GM18502 (cell line): ENCODE measurements around the gene RPRD1B.

ENCODE experiments used
- ATAC-seq: cut with Tn5 transposase; IDR thresholded peaks from one replicate; pipeline ENCODE4 v1.9.1; 2021; ENCODE audit warnings: mild to moderate bottlenecking; ENCODE audit not compliant: unreplicated experiment, poor library complexity

The RPRD1B gene

DNA sequence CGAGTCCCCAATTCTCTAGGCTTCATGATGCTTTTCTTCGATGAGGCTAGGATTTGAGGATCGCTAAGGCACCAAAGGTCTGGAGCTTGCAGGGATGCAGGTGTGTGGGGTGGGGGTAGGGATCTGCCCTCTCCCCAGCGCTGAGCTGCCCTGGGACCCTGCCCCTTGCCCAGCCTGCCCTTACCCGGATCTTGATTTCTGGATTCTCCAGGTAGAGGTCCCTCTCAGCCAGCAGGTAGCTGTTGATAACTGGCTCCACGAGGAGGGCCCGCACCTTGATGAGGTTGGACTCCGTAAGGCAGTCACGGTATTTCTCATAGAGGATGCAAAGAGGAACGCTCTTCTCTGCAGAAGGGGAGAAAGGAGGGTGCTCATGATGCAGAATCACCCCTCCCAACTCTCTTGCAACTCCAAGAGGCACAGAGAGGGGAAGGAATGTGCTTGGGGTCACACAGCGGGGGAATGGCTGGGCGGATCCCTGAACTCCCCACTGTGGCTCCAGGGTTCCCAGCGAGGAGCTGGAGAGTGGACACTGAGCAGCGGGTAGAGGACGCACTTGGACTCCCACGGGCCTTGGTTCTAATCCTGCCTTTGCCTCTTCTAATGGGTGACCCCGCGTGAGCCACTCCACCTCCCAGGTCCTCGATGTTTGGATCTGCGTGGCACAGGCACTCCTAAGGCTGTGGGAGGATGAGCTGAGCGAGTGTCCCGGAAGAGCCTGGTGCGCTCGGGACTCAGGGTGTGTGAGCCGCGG, 98.8 kb downstream of the RPRD1B start:
- ATAC-seq = no peak

GRCh38 chr20:38132910-38133501, 99.5 kb downstream of the RPRD1B start:
- no peak for ATAC-seq

DNA sequence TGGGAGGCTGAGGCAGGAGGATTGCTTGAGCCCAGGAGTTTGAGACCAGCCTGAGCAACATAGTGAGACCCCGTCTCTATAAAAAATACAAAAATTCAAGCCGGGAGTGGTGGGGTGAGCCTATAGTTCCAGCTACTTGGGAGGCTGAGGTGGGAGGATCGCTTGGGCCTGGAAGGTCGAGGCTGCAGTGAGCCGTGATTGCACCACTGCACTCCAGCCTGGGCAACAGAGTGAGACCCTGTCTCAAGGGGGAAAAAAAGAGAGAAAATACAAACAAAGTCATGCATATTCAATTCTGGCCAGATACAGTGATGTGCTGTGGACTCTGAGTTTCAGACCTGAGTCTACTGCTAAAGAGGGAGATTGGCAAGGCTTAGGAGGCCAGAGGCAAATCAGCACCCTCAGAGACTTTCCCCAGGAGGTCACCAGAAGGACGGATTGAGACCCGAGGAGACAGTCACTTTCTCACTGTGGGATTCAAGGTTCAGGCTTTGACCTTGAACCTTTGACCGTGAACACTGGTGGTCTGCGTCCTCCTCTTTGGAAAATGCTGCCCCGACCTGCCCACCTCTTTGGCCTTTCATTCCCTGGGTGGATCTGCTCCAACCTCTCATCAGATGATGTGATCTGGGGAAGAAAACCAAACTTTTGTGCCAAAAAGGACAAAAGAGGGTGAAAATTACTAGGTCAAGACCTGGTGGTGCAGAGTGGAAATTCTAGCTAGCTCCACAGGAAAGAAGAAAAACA, 100.3 kb downstream of the RPRD1B start:
- ATAC-seq = no peak

DNA sequence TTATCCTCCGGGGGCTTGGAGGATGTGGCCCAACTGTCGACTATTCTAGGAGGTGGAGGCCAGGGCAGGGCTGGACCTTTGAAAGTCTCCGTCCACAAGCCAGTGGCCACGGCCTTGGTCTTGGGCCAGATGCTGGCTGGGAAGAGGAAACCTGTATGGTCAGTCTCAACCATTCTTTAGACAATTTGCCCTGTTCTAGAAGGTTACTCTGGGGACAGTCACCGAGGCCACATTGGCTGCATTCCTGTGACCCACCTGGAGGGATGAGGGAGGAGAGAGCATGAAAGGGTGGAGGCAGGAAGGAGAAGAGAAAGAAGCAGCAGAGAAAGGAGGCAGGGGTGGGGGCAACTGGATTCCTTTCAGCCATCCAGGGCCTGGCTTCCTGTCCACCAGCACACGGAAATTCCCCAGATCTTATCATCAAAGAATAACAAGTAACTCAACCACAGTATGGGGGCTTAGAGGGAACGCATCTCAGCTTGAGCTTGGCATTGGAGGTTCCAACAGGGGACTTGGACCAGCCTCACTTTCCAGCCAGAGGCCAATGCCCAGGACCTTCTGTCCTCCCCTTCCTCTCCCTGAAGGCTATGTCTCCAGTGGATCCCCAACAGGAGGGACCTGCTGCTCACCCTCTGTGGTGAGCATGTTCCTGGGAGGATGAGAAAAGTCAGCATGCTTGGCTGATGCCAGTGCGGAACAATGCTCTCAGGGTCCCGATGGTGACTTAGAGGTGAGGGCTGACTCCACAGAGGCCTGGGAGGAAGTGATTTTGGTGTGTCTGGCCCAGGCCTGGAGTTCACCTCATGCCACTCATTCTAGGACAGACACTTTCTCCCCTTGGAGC, 101.1 kb downstream of the RPRD1B start:
- ATAC-seq = no peak

- no peak for ATAC-seq
These were observed 101.7 kb downstream of the RPRD1B start for GRCh38 chr20:38135271-38135650.

DNA sequence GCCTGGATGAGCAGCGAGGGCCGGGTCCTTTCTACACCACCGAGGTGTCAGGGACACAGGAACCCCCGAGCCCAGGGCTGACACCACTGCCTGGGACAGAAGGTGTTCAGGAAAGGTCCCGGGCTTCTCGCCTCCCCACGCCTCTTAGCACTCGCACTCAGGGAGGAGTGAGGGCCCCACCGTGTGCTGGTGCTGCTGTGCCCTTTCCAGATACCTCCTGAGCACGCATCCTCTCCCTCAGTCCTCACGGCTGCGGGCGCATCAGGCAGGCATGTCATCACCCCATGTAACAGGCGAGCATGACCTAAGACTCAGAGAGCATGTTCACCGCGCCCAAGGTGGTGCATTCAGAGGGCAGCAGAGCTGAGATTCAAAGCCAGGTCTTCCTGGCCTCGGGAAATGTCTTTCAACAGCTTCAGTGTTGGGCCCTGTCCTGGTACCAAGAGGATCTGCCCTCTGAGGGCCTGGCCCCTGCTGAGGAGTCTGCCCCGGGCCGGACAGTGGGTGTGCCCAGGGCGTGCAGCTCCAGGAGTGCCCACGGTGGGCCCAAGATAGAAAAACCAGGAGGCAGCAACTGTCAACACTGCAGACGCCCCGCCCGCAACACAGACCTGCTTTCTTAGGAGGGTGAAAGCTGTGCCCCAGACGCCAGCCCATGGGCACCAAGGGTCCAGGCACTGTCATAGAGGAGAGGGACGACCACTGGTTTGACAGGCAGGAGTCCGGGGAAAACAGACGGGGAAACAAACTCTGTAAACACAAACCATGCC, 102.3 kb downstream of the RPRD1B start:
- no peak for ATAC-seq

GRCh38 chr20:38136421-38137245, 103.1 kb downstream of the RPRD1B start:
- ATAC-seq = no peak

DNA sequence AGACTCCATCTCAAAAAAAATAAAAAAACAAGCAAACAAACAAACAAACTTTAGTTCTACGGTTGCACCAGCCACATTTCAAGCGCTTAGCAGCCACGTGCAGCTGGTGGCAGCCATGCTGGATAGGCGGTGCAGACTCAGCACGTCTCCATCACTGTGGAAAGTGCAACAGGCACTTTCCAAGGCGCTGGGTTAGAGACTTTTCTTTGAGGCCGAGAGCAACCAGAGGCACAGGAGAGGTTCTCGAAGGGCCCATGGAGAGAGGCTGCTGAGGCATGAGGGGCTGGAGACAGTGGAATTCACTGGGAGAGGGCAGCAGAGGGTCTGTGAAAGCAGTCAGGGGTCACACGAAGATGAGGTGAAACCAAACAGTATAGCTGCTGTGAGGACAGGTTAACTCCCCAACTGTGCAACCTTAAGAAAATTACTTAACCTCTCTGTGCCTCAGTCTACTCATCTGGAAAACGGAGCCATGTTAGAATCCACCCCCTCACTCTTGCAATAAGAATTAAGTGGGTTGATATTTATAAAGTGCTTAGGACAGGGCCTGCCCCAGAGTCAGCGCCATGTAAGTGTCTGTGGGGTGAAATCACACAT, 104.0 kb downstream of the RPRD1B start:
- ATAC-seq = no peak

DNA sequence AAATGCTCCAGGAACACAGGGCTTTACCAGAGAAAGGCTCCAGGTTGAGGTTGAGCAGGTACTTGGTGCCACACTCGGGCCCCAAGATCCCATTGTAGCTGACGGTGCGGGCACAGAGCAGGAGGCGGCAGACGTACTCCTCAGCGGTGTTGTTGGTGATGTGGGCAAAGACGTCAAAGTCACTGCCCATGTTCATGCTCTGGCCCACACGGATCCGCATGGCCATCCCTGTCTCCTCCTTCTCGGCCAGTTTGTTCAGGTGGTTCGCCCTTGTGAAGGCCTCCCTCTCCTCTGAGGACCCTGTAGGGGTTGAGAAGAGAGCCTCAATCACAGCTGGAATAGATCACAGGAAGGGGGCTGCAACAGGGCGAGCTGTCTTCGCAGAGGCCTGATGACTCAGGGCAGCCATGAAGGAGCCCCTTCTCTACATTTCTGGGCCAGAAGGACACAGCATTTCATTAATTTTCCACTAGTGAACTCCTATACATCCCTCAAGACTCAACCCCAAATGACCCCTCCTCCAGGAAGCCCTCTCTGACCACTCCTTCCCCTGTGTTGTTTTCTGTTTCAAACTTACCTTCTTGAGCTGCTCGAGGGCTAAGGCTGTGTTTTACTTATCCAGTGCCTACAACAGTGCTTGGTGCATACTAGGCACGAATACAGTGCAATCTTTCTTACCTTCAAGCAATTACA, 104.7 kb downstream of the RPRD1B start:
- ATAC-seq = no peak

- no peak for ATAC-seq
These were observed 105.8 kb downstream of the RPRD1B start for GRCh38 chr20:38139156-38139912.

DNA sequence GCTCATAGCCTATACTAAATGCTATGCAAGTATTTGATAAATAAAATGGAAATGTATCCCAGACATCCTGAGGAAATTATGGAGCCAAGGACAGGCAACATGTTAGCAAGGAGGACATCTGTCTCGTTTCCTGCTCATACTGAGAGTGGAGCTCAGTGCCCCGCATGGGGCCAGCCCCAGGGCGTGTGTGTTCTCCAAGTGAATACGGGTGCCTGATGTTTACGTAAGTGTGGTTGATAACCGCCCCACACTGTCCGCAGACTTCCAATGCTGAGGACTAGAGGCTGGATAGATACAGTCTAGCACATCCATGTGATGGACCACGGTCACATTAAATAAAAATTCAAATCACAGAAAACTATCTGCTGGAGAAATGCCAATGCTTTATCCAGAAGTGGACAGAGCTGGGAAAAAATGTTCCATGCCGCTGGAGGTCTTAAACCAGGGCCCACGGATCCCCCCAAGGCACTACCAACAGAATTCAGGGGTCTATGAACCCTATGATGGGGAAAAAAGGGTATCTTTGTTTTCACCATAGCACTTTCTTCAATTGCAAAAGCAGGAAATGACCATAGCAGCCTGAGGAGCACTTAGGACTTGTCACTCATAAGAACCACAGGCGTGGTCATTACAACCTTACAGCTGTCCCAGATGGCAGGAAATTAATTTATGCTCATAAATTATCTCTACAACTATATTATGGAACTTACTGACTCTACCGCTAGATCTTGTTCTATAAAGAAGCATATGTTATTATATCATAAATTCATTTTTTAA, 106.6 kb downstream of the RPRD1B start:
- ATAC-seq = no peak

GRCh38 chr20:38141204-38141888, 107.8 kb downstream of the RPRD1B start:
- ATAC-seq = no peak
